DND-41 (cell line): ENCODE results near the gene EDA.

ENCODE experiments used
- ATAC-seq: fragments of 200-7000 bp; cut with Tn5 transposase; 3 replicates; pipeline ENCODE4 v1.9.1; 2021; ENCODE audit warnings: low read depth; ENCODE audit not compliant: insufficient read depth
- DNase-seq: peaks from one replicate; pipeline ENCODE4 v3.0.0-alpha.2; 2020
- H2AFZ ChIP-seq: 2 replicates; pipeline ENCODE4 v1.6.0; 2012; ENCODE audit warnings: low read depth, low read length
- H3K27ac ChIP-seq: 2 replicates; pipeline ENCODE4 v1.5.1; 2012; ENCODE audit warnings: low read length, inconsistent platforms
- H3K27me3 ChIP-seq: fragments of 200-600 bp; sonication (generic); 2 replicates; pipeline ENCODE4 v1.6.0; 2012; ENCODE audit warnings: low read length, mild to moderate bottlenecking, inconsistent platforms; ENCODE audit not compliant: insufficient read depth, poor library complexity
- H3K36me3 ChIP-seq: 2 replicates; pipeline ENCODE4 v1.5.1; 2012; ENCODE audit warnings: low read length, inconsistent platforms; ENCODE audit not compliant: insufficient read depth
- H3K4me1 ChIP-seq: 2 replicates; pipeline ENCODE4 v1.5.1; 2012; ENCODE audit warnings: mild to moderate bottlenecking, low read length; ENCODE audit not compliant: insufficient read depth
- H3K4me2 ChIP-seq: 2 replicates; pipeline ENCODE4 v1.6.0; 2012; ENCODE audit warnings: mild to moderate bottlenecking, moderate library complexity, low read length, inconsistent platforms; ENCODE audit not compliant: insufficient read depth
- H3K4me3 ChIP-seq, 2 experiments: fragments of 200-600 bp in 1 of 2; shearing (Covaris generic) in 1 of 2; 2 replicates each; pipeline ENCODE4 v1.5.1; 2012 to 2016; ENCODE audit warnings: inconsistent platforms in 2 of 2, low read length in 2 of 2, mild to moderate bottlenecking in 2 of 2, low read depth in 1 of 2, moderate library complexity in 1 of 2
- H3K79me2 ChIP-seq: 2 replicates; pipeline ENCODE4 v1.6.0; 2012; ENCODE audit warnings: low read length, inconsistent platforms; ENCODE audit not compliant: insufficient read depth
- H3K9ac ChIP-seq: 2 replicates; pipeline ENCODE4 v1.6.0; 2012; ENCODE audit warnings: low read depth, mild to moderate bottlenecking, inconsistent platforms, low read length, moderate library complexity
- H3K9me3 ChIP-seq: 2 replicates; pipeline ENCODE4 v1.5.1; 2012; ENCODE audit warnings: low read length, moderate library complexity, mild to moderate bottlenecking, inconsistent platforms; ENCODE audit not compliant: insufficient read depth, severe bottlenecking
- H4K20me1 ChIP-seq: 2 replicates; pipeline ENCODE4 v1.6.0; 2012; ENCODE audit warnings: low read length; ENCODE audit not compliant: insufficient read depth
- EZH2 ChIP-seq: IDR thresholded peaks from 3 replicates; pipeline ENCODE4 v1.6.1; 2012; ENCODE audit warnings: borderline replicate concordance, low read depth, mild to moderate bottlenecking, moderate library complexity, low read length, inconsistent platforms; ENCODE audit not compliant: severe bottlenecking
- TF ChIP-seq, protein P1 (sequence below): IDR thresholded peaks from 2 replicates; pipeline ENCODE4 v1.5.1; 2012; ENCODE audit warnings: borderline replicate concordance, low read length, moderate library complexity, mild to moderate bottlenecking; ENCODE audit not compliant: poor library complexity, severe bottlenecking; ENCODE audit errors: extremely low read depth

The EDA gene

DNA sequence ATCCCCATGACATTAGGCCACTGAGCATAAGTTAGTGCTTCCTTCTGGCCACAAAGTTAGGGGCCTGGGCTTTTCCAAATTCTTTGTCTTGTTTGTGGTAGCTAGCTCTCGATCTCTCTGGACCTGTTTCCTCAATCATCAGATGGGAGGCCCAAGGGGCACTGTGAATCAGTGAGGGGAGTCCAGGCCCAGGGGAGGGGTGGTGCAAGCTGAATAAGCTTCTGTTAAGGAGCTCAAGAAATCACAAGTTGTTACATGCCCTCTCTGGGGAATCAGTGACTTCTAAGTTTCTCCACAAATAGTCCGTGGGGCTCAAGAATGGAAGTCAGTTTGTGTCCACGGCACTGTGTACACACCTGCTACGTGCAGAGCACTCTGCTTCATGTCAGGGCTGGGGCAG lies 418.7 kb downstream of the EDA start:
- TF ChIP-seq EZH2, result no peak
- Histone ChIP-seq H3K27me3 (no peaks in the 10 kb centered on the region), H3K36me3 (no peaks in the 10 kb centered on the region), H3K4me2 (no peak overlapping the region), H3K4me1 (no peaks in the 10 kb centered on the region), H3K9ac (no peak overlapping the region), H3K79me2 (no peaks in the 10 kb centered on the region), H2AFZ (no peak overlapping the region), H3K9me3 (no peaks in the 10 kb centered on the region), H4K20me1 (no peaks in the 10 kb centered on the region), H3K27ac (no peak overlapping the region), H3K4me3 (no peak overlapping the region)
- no peak for ATAC-seq
- DNase-seq, result no peak

DNA sequence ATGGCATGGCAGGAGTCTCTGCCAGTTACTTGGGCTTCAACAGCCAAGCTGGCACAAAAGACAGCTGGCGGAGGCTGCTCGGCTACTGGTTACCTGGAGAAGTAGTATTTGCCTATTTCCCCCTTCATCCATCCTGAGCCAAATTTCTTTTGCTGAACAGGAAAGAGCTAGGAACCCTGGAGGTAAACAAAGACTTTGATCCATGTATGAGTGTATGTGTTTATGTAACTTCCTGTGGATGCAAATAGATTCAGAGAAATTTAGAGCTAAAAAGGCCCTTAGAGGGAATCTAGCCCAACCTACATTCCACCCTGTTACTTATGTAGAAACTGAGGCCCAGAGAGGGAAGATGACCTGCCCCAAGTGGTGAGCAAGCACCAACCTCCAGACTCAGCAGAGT lies 422.6 kb downstream of the EDA start:
- Histone ChIP-seq H4K20me1 (no peaks in the 10 kb centered on the region), H3K79me2 (no peaks in the 10 kb centered on the region)
- no peak for ATAC-seq

DNA sequence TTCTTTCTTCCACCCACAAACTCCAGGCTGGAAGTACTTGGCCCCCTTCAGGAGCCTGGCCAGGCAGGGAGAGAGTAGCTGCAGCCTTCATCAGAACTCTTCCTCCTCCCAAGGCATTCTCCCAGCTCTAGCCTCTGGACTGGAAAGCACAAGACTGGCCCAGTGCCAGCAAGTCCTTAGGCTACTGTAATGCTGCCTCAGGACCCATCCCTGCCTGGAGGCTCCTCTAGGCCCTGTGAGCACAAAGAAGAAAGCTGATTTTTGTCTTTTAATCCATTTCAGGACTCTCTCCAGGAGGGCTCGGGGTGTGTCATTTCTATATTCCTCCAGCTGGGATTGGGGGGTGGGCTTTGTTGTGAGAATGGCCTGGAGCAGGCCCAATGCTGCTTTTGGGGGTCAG lies 423.0 kb downstream of the EDA start:
- Histone ChIP-seq H4K20me1 (no peaks in the 10 kb centered on the region), H3K9me3 (no peaks in the 10 kb centered on the region), H3K4me3 (no peak overlapping the region), H3K27me3 (no peaks in the 10 kb centered on the region), H3K4me1 (no peaks in the 10 kb centered on the region), H2AFZ (no peak overlapping the region), H3K9ac (no peak overlapping the region), H3K4me2 (no peak overlapping the region), H3K36me3 (no peaks in the 10 kb centered on the region), H3K79me2 (no peaks in the 10 kb centered on the region), H3K27ac (no peak overlapping the region)
- no peak for ATAC-seq
- TF ChIP-seq, protein P1, sequence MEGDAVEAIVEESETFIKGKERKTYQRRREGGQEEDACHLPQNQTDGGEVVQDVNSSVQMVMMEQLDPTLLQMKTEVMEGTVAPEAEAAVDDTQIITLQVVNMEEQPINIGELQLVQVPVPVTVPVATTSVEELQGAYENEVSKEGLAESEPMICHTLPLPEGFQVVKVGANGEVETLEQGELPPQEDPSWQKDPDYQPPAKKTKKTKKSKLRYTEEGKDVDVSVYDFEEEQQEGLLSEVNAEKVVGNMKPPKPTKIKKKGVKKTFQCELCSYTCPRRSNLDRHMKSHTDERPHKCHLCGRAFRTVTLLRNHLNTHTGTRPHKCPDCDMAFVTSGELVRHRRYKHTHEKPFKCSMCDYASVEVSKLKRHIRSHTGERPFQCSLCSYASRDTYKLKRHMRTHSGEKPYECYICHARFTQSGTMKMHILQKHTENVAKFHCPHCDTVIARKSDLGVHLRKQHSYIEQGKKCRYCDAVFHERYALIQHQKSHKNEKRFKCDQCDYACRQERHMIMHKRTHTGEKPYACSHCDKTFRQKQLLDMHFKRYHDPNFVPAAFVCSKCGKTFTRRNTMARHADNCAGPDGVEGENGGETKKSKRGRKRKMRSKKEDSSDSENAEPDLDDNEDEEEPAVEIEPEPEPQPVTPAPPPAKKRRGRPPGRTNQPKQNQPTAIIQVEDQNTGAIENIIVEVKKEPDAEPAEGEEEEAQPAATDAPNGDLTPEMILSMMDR, result no peak
- no peak for TF ChIP-seq EZH2
- DNase-seq, result no peak

More for the DNA sequence above, 422.6 kb downstream of the EDA start:
- no peak overlapping the region for H3K4me2 ChIP-seq
- no peak overlapping the region for H2AFZ ChIP-seq
- H3K27ac ChIP-seq, result no peak overlapping the region
- no peak for TF ChIP-seq EZH2
- TF ChIP-seq, protein P1, result no peak
- H3K4me1 ChIP-seq, result no peaks in the 10 kb centered on the region
- no peaks in the 10 kb centered on the region for H3K27me3 ChIP-seq
- DNase-seq, result no peak
- H3K4me3 ChIP-seq, result no peak overlapping the region
- no peaks in the 10 kb centered on the region for H3K36me3 ChIP-seq
- H3K9ac ChIP-seq, result no peak overlapping the region
- H3K9me3 ChIP-seq, result no peaks in the 10 kb centered on the region

DNA sequence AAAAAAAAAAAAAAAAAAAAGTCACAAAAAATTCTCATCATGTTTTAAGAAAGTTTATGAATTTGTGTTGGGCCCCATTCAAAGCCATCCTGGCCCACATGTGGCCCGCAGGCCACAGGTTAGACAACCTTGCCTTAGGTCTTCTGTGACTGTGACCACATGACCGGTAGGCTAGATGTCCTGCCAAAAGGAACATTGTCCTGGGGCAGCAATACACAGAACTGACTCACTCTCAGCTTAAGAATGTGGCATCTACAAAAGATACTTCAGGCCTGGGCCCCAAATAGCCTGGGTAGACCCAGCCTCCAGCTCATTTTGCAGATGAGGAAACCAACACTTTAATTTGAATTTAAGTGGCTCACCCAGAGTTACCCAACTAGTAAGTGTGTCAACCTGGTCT lies 423.8 kb downstream of the EDA start:
- no peaks in the 10 kb centered on the region for H3K79me2 ChIP-seq
- H3K4me3 ChIP-seq, result no peak overlapping the region
- no peak for DNase-seq
- H3K27ac ChIP-seq, result no peak overlapping the region
- no peak overlapping the region for H3K9ac ChIP-seq
- no peak overlapping the region for H2AFZ ChIP-seq
- H3K4me1 ChIP-seq, result no peaks in the 10 kb centered on the region
- no peak for ATAC-seq
- no peaks in the 10 kb centered on the region for H3K36me3 ChIP-seq
- no peak for TF ChIP-seq EZH2
- TF ChIP-seq, protein P1, result no peak
- no peak overlapping the region for H3K4me2 ChIP-seq
- no peaks in the 10 kb centered on the region for H3K27me3 ChIP-seq
- H3K9me3 ChIP-seq, result no peaks in the 10 kb centered on the region
- no peaks in the 10 kb centered on the region for H4K20me1 ChIP-seq
